HUES6 (cell line): ENCODE results near the gene LINC01488.

Experiments used
- H3K27ac ChIP-seq: 2 replicates; pipeline ENCODE4 v1.7.0; 2013; ENCODE audit warnings: low read depth, mild to moderate bottlenecking, low read length, inconsistent platforms
- H3K27me3 ChIP-seq: 2 replicates; pipeline ENCODE4 v1.6.1; 2013; ENCODE audit warnings: low read length; ENCODE audit not compliant: control insufficient read depth, insufficient read depth
- H3K36me3 ChIP-seq: 2 replicates; pipeline ENCODE4 v1.6.1; 2013; ENCODE audit warnings: low read length; ENCODE audit not compliant: control insufficient read depth, insufficient read depth
- H3K4me1 ChIP-seq: 2 replicates; pipeline ENCODE4 v1.6.1; 2013; ENCODE audit warnings: low read length; ENCODE audit not compliant: control insufficient read depth, insufficient read depth
- H3K4me3 ChIP-seq: 2 replicates; pipeline ENCODE4 v1.5.1; 2013; ENCODE audit warnings: low read depth, low read length
- H3K9ac ChIP-seq: one replicate; pipeline ENCODE4 v1.6.1; 2013; ENCODE audit warnings: mild to moderate bottlenecking, low read length
- H3K9me3 ChIP-seq: 2 replicates; pipeline ENCODE4 v1.6.1; 2013; ENCODE audit warnings: low read depth, low read length; ENCODE audit not compliant: control insufficient read depth, insufficient read depth

Gene LINC01488

DNA sequence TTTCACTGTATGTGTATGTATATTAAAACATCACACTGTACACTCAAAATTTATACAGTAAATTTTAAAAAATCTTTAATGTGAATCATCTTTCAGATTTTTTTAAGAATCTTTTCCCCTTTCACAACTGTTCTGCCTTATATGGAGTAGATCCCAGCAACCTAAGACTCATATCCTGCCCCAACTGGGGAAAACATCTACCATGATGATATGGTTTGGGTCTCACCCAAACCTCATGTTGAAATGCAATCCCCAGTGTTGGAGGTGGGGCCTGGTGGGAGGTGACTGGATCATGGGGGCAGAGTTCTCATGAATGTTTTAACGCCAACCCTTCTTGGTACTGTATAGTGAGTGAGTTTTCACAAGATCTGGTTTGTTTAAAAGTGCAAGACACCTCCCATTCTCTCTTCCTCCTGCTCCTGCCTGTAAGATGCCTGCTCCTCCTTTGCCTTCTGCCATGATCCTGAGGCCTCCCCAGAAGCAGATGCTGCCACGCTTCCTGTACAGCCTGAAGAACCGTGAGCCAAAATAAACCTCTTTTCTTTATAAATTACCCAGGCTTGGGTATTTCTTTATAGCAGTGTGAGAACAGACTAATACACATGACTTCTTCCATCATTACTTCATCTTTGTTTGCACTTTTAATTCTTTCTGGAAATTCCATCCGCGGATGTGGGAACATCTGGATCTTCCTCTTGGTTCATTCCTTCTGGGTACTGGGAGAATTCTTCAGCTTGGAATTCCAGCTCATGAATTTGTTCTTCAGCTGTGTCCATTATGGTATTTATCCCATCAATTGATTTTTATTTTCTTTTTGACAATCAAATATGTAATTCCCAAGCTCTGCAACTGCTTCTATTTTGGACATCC lies 36.9 kb downstream of the LINC01488 start:
- no peak overlapping the region for H3K27ac ChIP-seq
- peaks cover 36% of the 10 kb centered on the region for H3K9me3 ChIP-seq
- no peaks in the 10 kb centered on the region for H3K36me3 ChIP-seq
- H3K4me1 ChIP-seq = peaks cover 26% of the 10 kb centered on the region
- no peak overlapping the region for H3K9ac ChIP-seq
- H3K4me3 ChIP-seq = no peak overlapping the region
- H3K27me3 ChIP-seq = no peaks in the 10 kb centered on the region

- peaks cover 36% of the 10 kb centered on the region for H3K9me3 ChIP-seq
- H3K9ac ChIP-seq = peak overlapping the region; percentile 78
- H3K36me3 ChIP-seq = no peaks in the 10 kb centered on the region
- H3K4me1 ChIP-seq = peaks cover 37% of the 10 kb centered on the region
- H3K4me3 ChIP-seq = no peak overlapping the region
- H3K27ac ChIP-seq = peak overlapping the region; percentile 86; the same call in 1 of the 2 replicates
- H3K27me3 ChIP-seq = no peaks in the 10 kb centered on the region
Measured at GRCh38 chr11:69520186-69520916, 38.9 kb downstream of the LINC01488 start.

- H3K27ac ChIP-seq = peak overlapping the region; percentile 88
- peak overlapping the region; percentile 78 for H3K9ac ChIP-seq
- H3K4me3 ChIP-seq = peak overlapping the region; percentile 38
- no peaks in the 10 kb centered on the region for H3K36me3 ChIP-seq
- peaks cover 29% of the 10 kb centered on the region for H3K9me3 ChIP-seq
- H3K4me1 ChIP-seq = peaks cover 37% of the 10 kb centered on the region
- H3K27me3 ChIP-seq = no peaks in the 10 kb centered on the region
Measured at GRCh38 chr11:69521457-69521856, 40.0 kb downstream of the LINC01488 start.

DNA sequence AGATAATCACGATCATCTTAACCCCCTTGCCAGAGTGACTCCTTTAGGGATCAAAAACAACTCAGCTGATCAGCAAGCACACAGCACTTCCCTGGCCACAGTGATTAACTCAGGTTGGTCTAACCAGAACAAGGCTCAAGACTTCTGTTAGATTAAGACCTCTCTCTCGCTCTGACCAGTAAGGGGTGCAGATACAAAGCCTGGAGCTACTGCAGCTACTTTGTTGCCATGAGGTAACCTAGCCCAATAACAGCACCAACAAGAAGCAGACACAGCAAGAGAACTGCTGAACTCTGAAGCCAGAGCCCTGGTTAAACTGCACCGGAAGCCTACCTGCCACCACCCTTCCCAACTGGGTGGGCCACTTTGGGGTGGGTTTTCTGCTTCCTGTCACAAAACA lies 42.0 kb downstream of the LINC01488 start:
- no peak overlapping the region for H3K27ac ChIP-seq
- H3K4me3 ChIP-seq = no peak overlapping the region
- H3K4me1 ChIP-seq = peaks cover 37% of the 10 kb centered on the region
- H3K9me3 ChIP-seq = peaks cover 12% of the 10 kb centered on the region
- no peaks in the 10 kb centered on the region for H3K27me3 ChIP-seq
- no peak overlapping the region for H3K9ac ChIP-seq
- H3K36me3 ChIP-seq = no peaks in the 10 kb centered on the region

- H3K36me3 ChIP-seq = no peaks in the 10 kb centered on the region
- no peak overlapping the region for H3K27ac ChIP-seq
- H3K9ac ChIP-seq = no peak overlapping the region
- H3K4me3 ChIP-seq = no peak overlapping the region
- H3K4me1 ChIP-seq = peaks cover 37% of the 10 kb centered on the region
- H3K9me3 ChIP-seq = peaks cover 2% of the 10 kb centered on the region
- H3K27me3 ChIP-seq = no peaks in the 10 kb centered on the region
Measured at GRCh38 chr11:69524291-69524882, 42.9 kb downstream of the LINC01488 start.

GRCh38 chr11:69524991-69525411 lies 43.5 kb downstream of the LINC01488 start:
- Histone ChIP-seq H3K9ac (no peak overlapping the region), H3K27me3 (no peaks in the 10 kb centered on the region), H3K27ac (no peak overlapping the region), H3K36me3 (no peaks in the 10 kb centered on the region), H3K4me3 (no peak overlapping the region), H3K4me1 (peaks cover 37% of the 10 kb centered on the region), H3K9me3 (no peaks in the 10 kb centered on the region)

DNA sequence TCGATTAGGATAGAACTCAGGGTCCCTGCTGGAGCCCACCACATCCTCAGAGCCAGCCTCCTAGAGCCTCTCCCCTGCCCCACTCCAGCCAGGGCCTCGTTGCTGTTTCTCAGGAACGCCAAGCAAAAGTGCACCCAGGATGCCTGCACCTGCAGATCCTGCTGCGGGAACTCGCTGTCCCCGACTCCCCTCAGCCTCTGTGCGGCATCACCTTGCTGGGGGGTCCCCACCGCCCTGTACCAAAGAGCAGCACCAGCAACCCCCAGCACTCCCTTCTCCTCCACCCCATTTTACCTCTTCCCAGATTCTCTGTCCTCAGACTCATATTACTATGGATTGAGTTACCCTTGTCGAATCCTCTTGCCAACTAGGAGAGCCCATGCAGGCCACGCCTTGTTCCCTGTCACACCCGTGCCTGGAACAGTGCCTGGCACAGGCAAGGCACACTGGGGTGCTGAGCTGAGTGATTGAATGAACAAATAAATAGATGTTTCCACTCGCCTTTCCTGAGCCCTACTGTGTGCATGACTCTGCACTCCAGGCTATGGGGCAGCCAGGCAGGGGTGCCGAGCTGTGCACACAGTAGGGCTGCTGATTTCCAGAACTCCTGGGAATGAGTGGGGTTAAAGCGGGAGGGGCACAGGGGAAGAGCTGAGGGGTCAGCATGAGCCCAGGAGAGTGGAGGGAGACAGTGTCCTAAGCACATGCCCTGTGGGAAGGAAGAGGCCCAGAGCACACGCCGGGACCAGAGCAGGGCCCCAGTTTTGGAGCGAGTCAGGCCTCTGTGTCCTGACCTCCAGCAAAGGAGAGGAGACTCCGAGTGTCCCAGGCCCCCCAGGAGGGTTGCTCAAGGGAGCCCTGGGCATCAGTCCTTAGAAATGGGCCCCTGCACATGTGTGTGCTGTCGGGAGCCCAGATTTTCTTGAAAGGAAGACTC lies 44.3 kb downstream of the LINC01488 start:
- no peak overlapping the region for H3K27ac ChIP-seq

GRCh38 chr11:69526453-69526810 lies 45.0 kb downstream of the LINC01488 start:
- H3K4me1 ChIP-seq = peaks cover 24% of the 10 kb centered on the region
- no peaks in the 10 kb centered on the region for H3K9me3 ChIP-seq
- H3K27me3 ChIP-seq = 0 out of 2 replicates have a peak, but pooled peaks cover 3% of the 10 kb centered on the region
- no peak overlapping the region for H3K4me3 ChIP-seq
- H3K9ac ChIP-seq = no peak overlapping the region
- H3K36me3 ChIP-seq = no peaks in the 10 kb centered on the region
- no peak overlapping the region for H3K27ac ChIP-seq

More for the DNA sequence above, 44.3 kb downstream of the LINC01488 start:
- no peaks in the 10 kb centered on the region for H3K36me3 ChIP-seq
- no peak overlapping the region for H3K4me3 ChIP-seq
- H3K9me3 ChIP-seq = no peaks in the 10 kb centered on the region
- no peaks in the 10 kb centered on the region for H3K27me3 ChIP-seq
- H3K9ac ChIP-seq = no peak overlapping the region
- H3K4me1 ChIP-seq = peaks cover 29% of the 10 kb centered on the region

GRCh38 chr11:69529001-69529400 lies 47.5 kb downstream of the LINC01488 start:
- H3K9me3 ChIP-seq = no peaks in the 10 kb centered on the region
- H3K4me3 ChIP-seq = no peak overlapping the region
- H3K4me1 ChIP-seq = peaks cover 9% of the 10 kb centered on the region
- H3K36me3 ChIP-seq = no peaks in the 10 kb centered on the region
- 0 out of 2 replicates have a peak, but pooled peaks cover 3% of the 10 kb centered on the region for H3K27me3 ChIP-seq
- no peak overlapping the region for H3K27ac ChIP-seq
- H3K9ac ChIP-seq = no peak overlapping the region

GRCh38 chr11:69530278-69531070 lies 49.0 kb downstream of the LINC01488 start:
- no peaks in the 10 kb centered on the region for H3K9me3 ChIP-seq
- H3K27me3 ChIP-seq = 0 out of 2 replicates have a peak, but pooled peaks cover 3% of the 10 kb centered on the region
- no peaks in the 10 kb centered on the region for H3K36me3 ChIP-seq
- H3K27ac ChIP-seq = no peak overlapping the region
- no peaks in the 10 kb centered on the region for H3K4me1 ChIP-seq
- H3K4me3 ChIP-seq = no peak overlapping the region
- H3K9ac ChIP-seq = no peak overlapping the region
